ENCODE results near the gene SCN10A. TPM values are rescaled to one million over a fixed set of nuclear protein-coding genes. Genes with fewer than 3 reads are reported as not detected.

Gene SCN10A
- total RNA-seq: not detected in 2 replicates

DNA sequence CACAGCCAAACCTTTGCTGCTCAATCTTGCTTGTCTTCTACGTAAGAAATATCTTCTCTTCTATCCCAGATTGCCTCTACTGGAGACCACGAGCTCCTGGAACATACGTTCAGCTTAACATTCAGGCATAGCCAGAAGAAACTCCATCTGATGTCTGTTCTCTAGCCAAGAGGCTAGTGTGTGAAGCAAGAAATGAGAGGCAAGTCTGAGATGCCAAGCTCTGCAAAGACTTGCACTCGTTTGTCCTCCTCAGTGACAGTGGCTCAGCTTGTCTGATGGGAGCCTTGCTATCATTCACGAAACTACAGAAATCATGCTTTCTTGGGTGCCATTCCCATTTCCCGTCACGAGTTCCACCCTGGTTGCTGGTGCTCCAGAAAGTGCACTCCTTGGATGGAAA is at the start of gene SCN10A:
Gene SCN10A (minus strand): TSS at position 192 of the 400 bp plus-strand sequence. CDS start 22,207 bp downstream, outside the sequence.

DNA sequence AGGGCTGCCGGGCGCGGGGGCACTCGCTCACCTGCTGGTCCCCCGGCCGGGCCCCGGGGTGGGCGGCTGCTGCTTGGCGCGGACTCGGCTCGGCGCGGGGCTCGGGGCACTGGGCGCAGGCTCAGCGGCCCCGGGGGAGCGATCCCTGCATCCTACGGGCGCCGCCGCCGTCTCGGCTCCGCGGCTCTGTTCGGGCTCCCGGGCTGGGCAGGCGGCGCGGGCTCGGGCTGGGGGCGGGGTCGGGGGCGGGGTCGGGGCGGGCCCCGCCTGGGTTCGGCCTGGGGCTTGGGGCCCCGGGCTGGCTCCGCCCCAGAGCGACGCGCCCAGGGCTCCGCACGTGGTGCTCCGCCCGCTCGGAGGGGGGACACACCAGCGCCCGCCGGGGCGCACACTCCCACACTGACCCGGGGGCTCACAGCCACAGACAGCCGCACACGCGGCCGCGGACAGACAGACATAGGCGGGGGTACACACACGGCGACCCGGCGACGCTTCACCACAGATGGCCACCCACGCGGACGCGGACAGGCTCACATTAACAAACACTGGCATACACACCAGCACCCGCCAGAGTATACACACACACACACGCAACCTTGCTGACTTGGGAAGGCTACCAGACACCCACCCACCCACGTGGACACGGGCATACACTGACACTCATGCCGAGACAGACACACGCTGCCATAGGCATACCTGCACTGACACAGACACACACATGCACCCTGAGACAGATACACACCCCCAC is 166.3 kb downstream of the SCN10A start, which contains the start of gene SCN5A:
Gene SCN5A (minus strand): TSS at position 188 of the 748 bp plus-strand sequence. CDS start 16,380 bp downstream, outside the sequence.

Other genes starting within 250 kb of the SCN10A start
- gene SCN5A, start 166.5 kb downstream of the SCN10A start, total RNA-seq: under 0.01 and 0.09 TPM in 2 replicates
- gene SCN11A, start 235.7 kb upstream of the SCN10A start, total RNA-seq: under 0.01 TPM in 1 of 2 replicates, not detected in the other
- gene WDR48, start 235.8 kb upstream of the SCN10A start, total RNA-seq: 39.2 and 54.2 TPM in 2 replicates

Data from bronchial smooth muscle cell (primary cell).